HTERT RPE-1 (cell line): ENCODE results near the gene FGF10.

Experiments
- in situ Hi-C: fragments of 300-500 bp; cut with MboI; formaldehyde crosslinking; loops from 4 replicates; pipeline ENCODE4 v1.14.3; 2020; ENCODE audit warnings: low sequenced_read_pairs

FGF10 gene

DNA sequence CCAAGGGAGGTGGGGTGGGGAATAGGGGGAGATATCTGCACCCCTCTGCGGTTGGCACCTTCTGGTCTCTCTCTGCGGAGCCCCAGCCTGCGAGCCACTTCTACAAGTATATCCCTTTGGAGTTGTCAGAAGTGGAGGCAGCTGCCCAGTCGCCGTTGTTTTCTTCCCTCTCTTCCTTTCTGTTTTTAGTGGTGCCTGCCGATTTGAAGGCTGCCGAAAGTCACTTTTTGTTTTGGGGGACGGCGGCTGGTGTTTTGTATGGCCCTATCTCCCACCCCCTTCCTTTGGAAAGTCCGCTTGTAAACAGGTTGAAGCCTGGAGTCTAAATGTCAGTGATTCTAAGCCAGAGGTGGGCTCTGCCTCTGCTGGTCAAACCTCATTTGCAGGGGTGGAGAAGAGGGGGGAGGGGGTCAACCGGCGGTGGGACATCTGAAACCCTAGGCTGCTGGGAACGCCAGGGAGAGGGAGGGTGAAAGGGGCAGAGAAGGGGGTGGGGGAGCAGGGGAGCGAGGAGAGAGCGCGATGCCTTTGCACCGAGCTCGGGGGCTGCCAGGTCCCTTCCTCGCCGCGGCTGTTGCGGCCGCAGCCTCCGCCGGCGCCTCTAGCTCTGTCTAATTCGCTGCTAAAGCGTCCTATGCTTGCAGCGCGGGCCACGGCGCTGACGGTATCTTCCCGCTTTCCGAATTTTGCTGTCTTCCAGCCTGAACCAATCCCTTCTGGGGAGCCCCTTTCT, at the start of gene FGF10:
TSS of gene FGF10 (minus strand) at position 331 of the 733 bp plus-strand sequence. CDS start 738 bp downstream, outside the sequence.
- in situ Hi-C loops = no loop called here

DNA sequence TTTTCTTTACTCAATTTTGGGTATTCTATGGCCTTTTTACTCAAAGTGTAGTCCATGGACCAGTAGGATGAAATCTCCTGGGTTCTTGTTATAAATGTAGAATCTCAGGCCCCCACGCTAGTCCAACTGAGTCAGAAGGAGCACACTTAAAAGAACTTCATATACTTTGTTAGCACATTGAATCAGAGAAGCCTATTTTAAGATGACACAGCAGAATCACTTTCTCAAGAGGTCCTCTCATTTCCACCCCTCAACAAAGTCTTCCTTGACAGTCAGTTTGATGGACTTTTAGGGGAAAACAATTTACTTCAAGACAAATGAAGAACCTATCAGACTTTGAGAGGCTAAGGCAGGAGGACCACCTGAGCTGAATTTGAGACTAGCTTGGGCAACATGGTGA, 37.7 kb upstream of the FGF10 start:
- in situ Hi-C loops = no loop called here

DNA sequence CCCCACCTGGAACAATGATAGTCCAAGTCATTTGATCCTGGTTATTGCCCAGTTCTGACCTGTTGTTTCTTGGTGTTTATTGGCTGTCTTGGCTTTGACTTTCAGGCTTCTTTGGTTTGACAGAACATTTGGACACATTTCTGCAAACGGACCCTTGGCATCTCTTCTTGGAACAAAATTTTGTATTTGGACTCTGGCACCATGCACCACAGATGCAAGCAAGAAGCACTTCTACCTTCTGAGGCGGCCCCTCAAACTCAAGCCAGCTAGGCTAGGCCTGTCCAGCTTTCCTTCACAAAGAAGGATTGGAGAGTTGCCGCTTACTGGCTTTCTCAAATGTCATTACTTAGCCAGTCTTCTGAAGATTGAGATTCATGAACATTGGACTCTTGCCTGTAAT, 23.1 kb upstream of the FGF10 start:
- in situ Hi-C loops = no loop called here

DNA sequence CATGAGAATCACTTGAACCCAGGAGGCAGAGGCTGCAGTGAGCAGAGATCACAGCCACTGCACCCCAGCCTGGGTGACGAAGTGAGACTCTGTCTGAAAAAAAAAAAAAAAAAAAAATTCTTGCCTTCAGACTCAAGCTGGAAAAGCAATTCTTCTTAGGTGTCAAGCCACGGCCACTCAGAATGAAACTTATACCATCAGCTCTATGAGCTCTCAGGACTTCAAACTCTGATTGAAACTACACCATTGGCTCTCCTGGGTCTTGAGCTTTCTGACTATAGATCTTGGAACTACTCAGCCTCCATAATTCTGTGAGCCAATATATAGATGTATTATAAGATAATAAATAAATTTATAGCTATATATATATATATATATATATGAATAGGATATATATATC, 12.9 kb upstream of the FGF10 start:
- in situ Hi-C loops = no loop called here

DNA sequence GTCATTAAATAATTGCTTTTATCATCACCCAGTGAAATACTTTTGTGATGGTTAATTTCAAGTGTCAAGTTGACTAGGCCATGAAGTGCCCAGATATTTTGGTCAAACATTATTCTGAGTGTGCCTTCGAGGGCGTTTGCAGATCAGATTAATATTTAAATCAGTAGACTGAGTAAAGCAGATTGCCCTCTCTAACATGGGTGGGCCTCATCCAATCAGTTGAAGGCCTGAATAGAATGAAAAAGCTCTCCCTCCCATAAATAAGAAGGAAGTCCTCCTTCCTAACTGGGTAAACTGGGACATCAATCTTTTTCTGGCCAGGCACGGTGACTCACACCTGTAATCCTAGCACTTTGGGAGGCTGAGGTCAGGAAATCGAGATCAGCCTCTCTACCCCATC, 12.4 kb upstream of the FGF10 start:
- in situ Hi-C loops = no loop called here

DNA sequence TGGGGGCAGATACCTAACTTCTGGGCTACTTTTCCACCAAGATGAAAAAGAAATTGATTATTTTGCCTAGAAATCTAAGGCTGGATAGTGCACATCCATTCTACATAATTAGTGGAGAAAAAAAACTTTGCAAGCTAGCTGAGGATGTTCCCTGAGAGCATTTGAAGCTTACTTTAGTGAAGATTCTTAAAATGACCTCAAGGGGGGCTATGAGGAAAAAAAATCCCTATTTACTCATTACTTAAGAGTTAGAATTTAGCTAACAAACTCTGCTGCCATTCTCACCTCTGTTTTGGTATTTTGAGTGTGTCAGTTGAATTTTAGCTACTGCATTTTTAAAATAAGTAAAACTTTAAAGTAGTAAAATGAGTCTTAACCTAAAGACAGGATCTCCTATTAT, 9.2 kb upstream of the FGF10 start:
- in situ Hi-C loops = no loop called here

DNA sequence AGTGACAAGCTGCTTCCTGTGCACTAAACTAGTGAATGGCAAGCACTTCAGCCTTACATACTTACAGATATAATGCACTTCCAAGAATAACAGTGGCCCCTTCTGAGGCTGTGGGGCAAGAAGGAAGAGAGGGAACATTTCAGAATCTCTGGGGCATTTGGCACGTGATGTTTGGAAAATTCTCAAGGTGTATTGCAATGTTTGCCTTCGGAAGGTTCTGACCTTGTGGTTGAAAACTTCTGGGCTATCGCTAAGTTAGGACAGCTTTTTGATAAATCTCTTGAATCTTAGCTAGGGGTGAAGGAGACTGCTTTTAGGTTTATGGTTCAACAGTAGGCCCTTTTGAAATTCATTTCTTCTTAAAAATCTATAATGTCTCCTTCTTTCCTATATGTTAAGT, 7.1 kb upstream of the FGF10 start:
- in situ Hi-C loops = no loop called here

DNA sequence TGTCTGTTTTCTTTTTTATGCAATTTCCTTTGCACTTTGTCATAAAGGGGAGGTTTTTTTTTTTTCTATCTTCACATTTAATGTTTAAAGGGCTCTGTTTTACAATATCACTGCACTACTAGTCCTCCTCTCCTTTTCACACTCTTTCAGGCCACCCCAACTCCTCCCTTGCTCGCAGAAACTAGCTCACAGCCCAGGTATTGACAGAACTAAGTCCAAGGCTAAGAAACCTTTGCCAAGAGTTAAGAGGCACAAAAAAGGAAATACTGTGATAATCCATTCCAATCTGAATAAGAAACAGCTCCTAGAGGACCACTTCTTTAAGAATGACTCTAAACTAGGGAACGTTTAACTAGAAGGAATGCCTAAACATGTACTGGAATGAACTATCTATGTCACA, 1.1 kb upstream of the FGF10 start:
- in situ Hi-C loops = no loop called here

DNA sequence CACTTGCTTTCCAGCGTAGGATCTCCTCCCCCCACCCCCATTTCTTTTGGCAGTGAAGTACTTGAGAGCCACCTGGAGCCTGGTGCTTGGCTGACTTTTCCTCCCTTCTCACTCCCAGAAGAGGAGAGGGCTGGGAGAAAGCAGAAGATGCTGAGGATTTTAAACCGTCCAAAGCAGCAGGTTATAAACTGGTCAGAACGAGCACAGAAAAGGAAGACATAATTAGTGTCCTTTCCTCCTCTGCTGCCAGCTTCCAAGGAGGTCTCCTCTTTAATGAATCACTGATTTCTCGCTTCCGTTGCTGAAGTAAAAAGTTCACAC, 563 bp upstream of the FGF10 start:
- in situ Hi-C loops = no loop called here

DNA sequence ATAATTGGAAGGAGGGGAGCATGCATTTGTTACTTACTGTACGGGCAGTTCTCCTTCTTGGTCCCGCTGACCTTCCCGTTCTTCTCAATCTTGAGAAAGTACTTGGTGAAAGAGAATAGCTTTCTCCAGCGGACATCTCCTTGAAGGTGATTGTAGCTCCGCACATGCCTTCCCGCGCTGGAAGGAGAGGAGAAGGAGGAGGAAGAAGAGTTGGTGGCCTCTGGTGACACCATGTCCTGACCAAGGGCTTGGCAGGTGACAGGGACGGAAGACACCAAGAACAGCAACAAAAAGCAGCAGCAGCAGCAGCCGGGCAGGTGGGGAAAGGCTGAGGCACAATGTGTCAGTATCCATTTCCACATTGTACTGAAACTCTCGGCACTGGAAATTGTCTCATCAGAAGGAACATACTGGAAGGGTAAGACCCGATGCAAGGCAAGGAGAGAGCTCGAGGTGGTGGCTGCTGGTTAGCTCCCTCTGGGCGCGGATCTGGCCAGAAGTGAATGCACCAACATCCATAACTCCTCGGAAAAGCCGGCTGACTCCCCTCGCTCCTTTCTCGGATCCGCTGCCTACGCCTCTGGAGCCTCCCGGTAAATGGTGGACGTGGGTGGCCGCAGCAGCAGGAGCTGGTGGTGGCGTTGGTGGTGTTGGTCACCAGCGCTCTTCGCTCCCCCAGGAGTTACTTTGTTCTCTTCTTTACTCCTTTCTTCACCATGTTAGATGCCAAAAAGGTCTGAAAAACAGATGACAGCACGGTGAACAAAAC, 715 bp downstream of the FGF10 start:
- in situ Hi-C loops = no loop called here

DNA sequence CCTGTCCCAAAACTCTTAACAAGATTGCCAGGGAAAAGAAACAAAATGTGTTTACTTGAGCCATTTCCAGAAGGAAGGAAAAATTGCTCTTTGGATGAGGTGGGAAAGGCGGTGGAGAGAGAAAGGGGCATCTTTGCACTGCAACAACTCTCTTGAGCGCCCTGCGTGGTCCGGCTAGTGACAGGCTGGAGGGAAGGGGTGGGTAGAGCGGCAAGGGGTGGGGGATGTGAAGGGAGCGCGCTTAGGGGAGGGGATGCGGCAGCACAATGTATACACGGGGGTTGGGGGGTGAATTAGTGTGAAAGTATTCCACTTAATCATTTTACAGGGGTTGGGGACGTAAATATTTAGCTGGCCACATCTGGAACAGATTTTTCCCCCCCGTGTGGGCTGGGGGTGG, 1.3 kb downstream of the FGF10 start:
- in situ Hi-C loops = no loop called here

DNA sequence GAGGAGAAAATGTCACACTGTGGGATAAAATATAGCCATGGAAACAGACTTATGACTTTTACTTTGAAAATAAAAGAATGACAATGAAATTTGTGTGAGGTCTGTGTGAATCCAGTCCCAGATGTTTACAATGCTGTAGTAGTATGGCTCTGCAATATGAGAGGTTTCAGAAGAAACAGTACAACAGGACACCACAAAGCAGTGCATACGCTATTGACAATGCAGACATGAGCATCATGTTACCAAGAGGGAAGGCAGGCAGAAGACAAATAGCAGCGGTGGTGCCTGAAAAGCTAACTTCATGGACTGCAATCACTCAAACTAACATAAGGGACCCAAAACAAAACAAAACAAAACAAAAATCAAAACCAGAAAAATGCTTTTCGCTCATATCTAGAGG, 1.8 kb downstream of the FGF10 start:
- in situ Hi-C loops = no loop called here

DNA sequence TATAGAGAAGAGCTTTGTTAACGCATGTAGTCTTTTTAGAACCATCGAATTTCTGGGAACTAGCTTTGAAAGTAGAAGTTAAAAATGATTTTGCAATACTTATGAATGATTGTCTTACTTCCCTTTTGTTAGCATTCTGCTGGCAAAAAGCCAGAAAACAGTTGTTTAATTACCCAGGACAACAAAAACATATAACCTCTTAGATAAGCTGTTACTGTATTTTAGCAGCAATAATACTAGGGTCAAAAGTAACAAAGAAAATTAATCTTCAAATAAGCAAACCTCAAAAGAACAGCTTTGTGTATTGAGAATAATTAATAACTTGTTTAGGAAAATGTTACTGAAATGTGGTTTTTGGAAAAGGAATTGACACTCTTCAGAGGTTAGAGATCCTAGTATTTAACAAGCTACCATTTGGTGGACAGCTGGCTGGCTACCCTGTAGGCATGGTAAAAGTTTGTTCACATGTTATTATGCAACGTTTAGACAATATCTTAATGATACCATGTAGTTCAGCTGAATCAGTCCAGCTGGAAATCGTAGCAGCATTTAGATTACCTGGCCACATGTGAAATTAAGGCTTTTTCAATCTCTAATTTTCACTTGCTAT, 3.8 kb downstream of the FGF10 start:
- in situ Hi-C loops = no loop called here

DNA sequence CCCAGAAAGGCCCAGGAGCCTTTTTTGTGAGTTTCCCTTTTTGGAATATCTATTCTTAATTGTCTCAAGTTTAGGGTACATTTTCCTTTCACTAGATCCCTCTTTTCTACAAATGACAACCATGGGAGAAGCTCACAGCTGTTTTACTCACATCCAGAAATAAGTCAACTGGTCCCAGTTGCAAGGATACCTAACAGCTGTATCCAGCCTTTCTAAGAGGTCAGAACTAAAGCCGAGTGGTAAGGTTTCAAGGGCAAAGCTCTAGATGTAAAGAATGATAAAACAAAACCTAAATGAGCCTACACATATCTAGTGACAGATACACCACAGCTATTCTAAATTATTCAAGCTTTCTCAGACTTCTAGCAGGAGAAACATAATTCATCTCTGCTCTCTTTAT, 4.4 kb downstream of the FGF10 start:
- in situ Hi-C loops = no loop called here

DNA sequence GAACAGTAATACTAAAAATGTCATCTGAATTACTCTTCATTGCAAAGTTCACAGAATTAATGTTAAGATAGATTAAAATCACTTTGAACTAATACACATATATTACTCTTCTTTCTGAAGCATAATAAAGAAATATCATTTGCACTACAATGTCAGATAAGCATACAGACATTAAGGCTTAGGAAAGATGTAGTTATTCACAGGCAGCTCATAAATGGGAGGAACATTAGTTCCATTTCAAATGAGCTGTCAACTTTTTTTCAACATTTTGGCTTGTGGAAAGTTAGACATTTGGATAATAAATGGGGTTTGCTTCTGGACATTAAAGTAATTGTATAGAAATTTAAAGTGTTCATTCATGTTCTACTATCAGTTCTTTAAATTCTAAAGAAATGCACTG, 6.3 kb downstream of the FGF10 start:
- in situ Hi-C loops = no loop called here

DNA sequence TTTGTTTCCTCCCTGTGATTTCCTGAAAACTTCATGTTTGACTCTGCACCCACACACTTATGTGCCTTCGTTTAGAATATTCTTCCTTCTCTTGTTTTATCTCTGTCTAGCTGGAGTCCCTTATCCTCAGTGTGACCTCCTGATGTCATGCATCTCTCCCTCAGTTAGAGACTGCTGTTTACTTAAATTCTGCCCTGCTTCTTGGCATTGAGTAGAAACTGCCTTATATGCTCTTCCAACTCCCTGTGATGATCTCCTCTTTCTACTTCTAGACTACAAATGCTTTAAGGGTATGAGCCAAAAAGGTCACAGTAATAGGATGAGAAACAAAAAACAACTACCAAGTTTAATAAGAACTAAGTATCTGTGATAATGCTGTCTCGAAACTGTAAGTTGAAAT, 12.2 kb downstream of the FGF10 start:
- in situ Hi-C loops = no loop called here

DNA sequence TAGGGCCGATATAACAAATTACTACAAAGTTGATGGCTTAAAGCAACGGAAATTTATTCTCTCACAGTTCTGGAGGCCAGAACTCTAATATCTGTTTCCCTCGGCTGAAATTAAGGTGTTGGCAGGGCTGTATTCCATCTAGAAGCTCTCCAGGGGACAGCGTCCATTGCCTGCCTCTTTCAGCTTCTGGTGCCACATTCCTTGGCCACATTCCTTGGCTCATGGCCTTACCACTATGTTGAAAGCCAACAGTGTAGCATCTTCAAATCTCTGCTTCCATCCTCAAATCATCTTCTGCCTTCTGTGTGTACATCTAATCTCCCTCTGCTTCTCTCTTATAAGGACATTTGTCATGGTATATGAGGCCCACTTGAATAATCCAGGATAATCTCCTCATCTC, 17.2 kb downstream of the FGF10 start:
- in situ Hi-C loops = no loop called here

DNA sequence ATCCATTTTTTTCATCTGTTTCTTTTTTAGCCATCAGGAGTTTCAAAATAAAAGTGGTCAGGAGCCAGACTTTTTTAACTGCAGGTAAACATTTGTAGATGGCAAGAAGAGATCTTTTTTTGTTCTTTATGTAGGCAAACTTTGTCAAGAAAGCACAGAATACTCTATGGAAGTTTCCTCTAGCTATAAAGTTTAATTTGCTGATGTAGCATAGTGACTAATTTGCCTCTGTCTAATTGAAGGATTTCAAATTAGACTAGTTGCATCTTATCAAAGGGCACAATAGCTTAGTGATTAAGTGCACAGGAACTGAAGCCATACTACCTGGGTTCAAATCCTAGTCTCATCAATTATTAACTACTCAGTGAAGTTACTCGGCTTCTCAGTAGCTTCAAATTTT, 22.0 kb downstream of the FGF10 start:
- in situ Hi-C loops = no loop called here

DNA sequence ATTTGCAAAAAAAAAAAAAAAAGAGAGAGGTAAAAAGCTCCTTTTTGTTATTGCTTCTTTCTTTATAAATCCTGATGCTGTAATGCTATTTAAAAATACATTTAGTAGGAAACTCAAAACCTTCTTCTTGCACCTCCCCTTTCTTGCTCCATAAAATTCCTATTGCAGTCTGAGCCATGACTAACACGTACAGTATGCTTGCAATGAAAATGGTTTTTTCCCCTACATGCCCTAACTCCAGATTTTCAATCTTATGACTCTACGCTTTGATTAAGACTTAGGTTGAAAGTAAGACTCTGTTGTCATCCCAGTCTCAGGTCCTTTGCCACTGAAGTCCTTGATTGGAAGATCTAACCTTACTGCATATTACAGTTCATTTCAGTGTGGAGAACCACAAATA, 23.9 kb downstream of the FGF10 start:
- in situ Hi-C loops = no loop called here

DNA sequence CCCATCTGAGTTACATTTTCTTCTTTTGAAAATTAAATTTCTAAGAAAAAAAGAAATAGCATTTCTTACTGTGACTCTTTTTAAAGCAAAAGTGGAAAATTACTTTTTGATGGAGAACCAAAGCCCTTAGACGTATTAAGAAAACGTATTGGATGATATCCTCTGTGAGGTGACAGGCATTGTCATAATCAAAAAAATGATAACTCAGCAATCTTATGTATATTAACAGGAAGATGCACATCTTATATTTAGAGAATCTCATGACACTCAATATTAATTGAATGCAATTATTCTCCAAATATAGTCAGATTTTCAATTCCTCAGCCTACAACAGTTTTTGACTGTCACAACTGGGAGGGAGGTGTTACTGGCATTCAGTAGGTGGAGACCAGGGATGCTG, 25.1 kb downstream of the FGF10 start:
- in situ Hi-C loops = no loop called here

DNA sequence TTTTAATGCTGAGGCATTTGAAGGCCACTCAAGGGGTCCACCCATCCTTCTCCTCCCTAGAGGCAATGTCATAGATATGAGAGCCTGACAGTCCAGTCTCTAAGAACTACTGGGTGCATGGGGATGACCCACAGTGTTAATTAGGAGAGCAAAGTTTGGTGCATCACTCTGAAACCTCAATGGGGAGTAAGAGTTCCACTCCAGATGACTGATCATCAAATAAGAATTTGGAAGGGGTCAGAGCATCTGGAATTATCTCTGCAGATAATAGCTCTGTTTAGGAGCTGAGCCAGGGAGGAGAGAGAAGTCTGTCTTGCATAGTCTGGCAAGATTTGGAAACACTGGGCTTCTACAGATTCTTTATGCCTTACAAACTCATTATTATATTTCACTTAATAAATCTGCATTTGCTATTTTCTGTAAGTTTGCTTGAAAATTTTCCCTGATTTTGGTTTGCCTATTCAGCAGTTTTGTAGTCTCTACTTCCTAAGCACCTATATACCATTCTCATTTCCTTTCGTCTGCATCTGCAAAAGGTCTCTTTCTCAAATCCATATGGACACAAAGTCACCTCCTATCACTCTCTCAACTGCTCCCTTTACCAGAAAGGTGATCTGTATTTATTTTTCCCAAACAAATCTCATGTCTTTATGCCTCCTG, 27.7 kb downstream of the FGF10 start:
- in situ Hi-C loops = no loop called here

DNA sequence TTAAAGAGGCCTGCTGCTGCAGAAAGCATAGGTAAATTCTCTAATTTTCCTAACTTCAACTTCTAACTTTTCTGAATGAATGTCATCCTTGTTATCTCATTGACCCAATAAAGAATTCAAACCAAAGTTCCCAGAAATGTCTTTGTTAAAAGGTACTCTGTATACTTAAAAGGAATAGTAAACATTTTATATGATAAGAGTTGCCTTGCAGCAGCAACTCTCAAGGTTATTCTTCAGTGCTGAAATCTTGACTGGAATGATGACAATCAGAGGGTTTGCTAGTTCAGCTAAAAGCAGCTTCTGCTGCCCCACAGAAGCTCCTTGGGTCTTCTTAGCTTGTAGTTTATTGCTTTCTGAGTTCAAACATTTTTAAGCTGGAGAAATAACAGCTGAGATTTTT, 28.3 kb downstream of the FGF10 start:
- in situ Hi-C loops = no loop called here
